HepG2 (cell line): ENCODE data around the gene TANGO2. TPM values are rescaled to one million over a fixed set of nuclear protein-coding genes. Genes with fewer than 3 reads are reported as not detected.

ENCODE experiments used
- DNMT1 ChIP-seq: sonication (generic); formaldehyde crosslinking; IDR thresholded peaks from 2 replicates; pipeline ENCODE4 v1.5.1; 2020; ENCODE audit warnings: mild to moderate bottlenecking, missing genetic modification reagents
- ELF3 ChIP-seq: IDR thresholded peaks from 2 replicates; pipeline ENCODE4 v1.6.1; 2016; ENCODE audit warnings: missing genetic modification reagents, missing compliant biosample characterization
- FOXO1 ChIP-seq: sonication (generic); formaldehyde crosslinking; IDR thresholded peaks from 2 replicates; pipeline ENCODE4 v1.4.0; 2020; ENCODE audit warnings: missing genetic modification reagents
- PCBP1 ChIP-seq: fragments of 200-400 bp; formaldehyde crosslinking; IDR thresholded peaks from 2 replicates; pipeline ENCODE4 v1.6.1; 2017; ENCODE audit warnings: mild to moderate bottlenecking, low read depth, low read length, borderline replicate concordance
- PITX1 ChIP-seq: sonication (generic); formaldehyde crosslinking; IDR thresholded peaks from 2 replicates; pipeline ENCODE4 v1.5.1; 2020; ENCODE audit warnings: mild to moderate bottlenecking, missing genetic modification reagents
- PLRG1 ChIP-seq: fragments of 450-650 bp; conservative IDR thresholded peaks from 2 replicates; pipeline ENCODE4 v1.6.1; 2016
- SIX4 ChIP-seq: sonication (generic); formaldehyde crosslinking; IDR thresholded peaks from 2 replicates; pipeline ENCODE4 v1.4.0; 2020; ENCODE audit warnings: missing genetic modification reagents
- TAF15 ChIP-seq: fragments of 200-400 bp; formaldehyde crosslinking; IDR thresholded peaks from one replicate; pipeline ENCODE4 v1.6.1; 2018; ENCODE audit warnings: mild to moderate bottlenecking, low read depth, low read length; ENCODE audit not compliant: poor library complexity, severe bottlenecking
- ZFP41 ChIP-seq: sonication (generic); formaldehyde crosslinking; IDR thresholded peaks from 2 replicates; pipeline ENCODE4 v1.4.0; 2020; ENCODE audit warnings: mild to moderate bottlenecking, missing genetic modification reagents, borderline replicate concordance
- ZNF160 ChIP-seq: sonication (generic); formaldehyde crosslinking; IDR thresholded peaks from 2 replicates; pipeline ENCODE4 v1.8.0; 2022; ENCODE audit warnings: mild to moderate bottlenecking, inconsistent platforms, missing genetic modification reagents
- ZNF609 ChIP-seq: sonication (generic); formaldehyde crosslinking; IDR thresholded peaks from 2 replicates; pipeline ENCODE4 v1.4.0; 2020; ENCODE audit warnings: mild to moderate bottlenecking, missing genetic modification reagents, borderline replicate concordance
- ZNF614 ChIP-seq: IDR thresholded peaks from 2 replicates; pipeline ENCODE4 v1.6.1; 2018; ENCODE audit warnings: missing biosample characterization, missing genetic modification reagents, inconsistent platforms, borderline replicate concordance
- ZNF709 ChIP-seq: sonication (generic); formaldehyde crosslinking; IDR thresholded peaks from 2 replicates; pipeline ENCODE4 v1.5.0; 2020; ENCODE audit warnings: mild to moderate bottlenecking, missing genetic modification reagents
- ZSCAN25 ChIP-seq: sonication (generic); formaldehyde crosslinking; IDR thresholded peaks from 2 replicates; pipeline ENCODE4 v1.8.0; 2022; ENCODE audit warnings: mild to moderate bottlenecking, missing genetic modification reagents
- polyA plus RNA-seq, 8 experiments: library from polyadenylated mRNA; depleted of rRNA in 3 of 8; stranded (reverse) in 7 of 8; unstranded in 1 of 8; fragments of >200 nt; fragmentation: Illumina TruSeq in 4 of 8; extraction: Trizol in 4 of 8; gene quantifications; 2 replicates each; pipeline versions ENCODE4 v1.2.1 to v1.2.3, GENCODE V29; 2011 to 2016; ENCODE audit warnings: low read depth in 4 of 8, missing spikeins in 1 of 8, mixed read lengths in 1 of 8; ENCODE audit not compliant: insufficient read depth in 1 of 8
- total RNA-seq, 5 experiments: library from RNA; depleted of rRNA; stranded (reverse); fragments of >200 nt; fragmentation: Illumina TruSeq; extraction: Trizol; gene quantifications; 2 replicates each; pipeline ENCODE4 v1.2.3, GENCODE V29; 2016; ENCODE audit warnings: low read depth in 1 of 5
- TF ChIP-seq, protein P1 (sequence below): sonication (generic); formaldehyde crosslinking; IDR thresholded peaks from 2 replicates; pipeline ENCODE4 v1.9.0; 2021; ENCODE audit warnings: mild to moderate bottlenecking, missing genetic modification reagents
- TF ChIP-seq, protein P2 (sequence below): sonication (generic); formaldehyde crosslinking; IDR thresholded peaks from 2 replicates; pipeline ENCODE4 v1.5.1; 2020; ENCODE audit warnings: mild to moderate bottlenecking, missing genetic modification reagents, moderate library complexity

The TANGO2 gene
- total and polyA plus RNA-seq, 2 of the 13 experiments (the other 11 are each of a cell fraction or from before 2014, with no cell fraction given), result 12.9 to 14.8 TPM

DNA sequence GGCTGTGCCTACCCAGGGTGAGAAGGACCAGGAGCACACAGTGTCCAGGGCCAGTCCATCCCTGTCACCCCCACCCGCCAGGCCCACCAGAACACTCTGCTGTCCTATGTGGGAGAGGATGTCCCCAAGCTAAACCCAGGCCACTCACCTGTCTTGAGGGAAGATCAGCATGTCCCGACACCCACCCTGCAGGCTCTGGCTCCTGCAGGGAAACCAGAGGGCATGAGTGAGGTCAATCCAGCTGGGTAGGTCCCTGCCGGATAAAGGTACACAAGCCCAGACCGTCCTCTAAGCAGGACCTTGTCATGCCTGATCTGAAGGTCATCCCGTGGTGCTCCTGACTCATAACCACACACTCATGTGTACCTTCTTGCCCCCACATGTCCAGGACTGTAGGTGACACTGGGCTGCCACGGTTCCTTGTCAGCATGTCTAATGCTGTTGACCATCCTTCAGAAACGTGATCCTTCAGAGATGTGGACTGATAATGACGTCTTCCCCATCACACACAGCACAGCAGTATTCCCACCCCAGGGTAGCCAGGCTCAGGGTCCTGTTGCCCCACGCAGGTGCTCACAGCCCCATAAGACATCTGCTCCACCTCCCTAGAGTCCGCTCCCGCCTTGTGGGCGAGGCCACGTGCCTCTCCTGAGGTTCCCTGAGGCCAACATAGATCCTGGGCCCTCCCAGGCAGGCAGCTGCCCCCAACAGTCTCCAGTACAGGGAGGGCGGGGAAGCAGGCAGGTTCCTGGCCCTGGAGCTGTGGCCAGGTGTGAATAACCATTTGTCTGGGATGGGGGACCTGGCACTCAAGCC lies 10.4 kb upstream of the TANGO2 start (continued):
- TF ChIP-seq, protein P1, sequence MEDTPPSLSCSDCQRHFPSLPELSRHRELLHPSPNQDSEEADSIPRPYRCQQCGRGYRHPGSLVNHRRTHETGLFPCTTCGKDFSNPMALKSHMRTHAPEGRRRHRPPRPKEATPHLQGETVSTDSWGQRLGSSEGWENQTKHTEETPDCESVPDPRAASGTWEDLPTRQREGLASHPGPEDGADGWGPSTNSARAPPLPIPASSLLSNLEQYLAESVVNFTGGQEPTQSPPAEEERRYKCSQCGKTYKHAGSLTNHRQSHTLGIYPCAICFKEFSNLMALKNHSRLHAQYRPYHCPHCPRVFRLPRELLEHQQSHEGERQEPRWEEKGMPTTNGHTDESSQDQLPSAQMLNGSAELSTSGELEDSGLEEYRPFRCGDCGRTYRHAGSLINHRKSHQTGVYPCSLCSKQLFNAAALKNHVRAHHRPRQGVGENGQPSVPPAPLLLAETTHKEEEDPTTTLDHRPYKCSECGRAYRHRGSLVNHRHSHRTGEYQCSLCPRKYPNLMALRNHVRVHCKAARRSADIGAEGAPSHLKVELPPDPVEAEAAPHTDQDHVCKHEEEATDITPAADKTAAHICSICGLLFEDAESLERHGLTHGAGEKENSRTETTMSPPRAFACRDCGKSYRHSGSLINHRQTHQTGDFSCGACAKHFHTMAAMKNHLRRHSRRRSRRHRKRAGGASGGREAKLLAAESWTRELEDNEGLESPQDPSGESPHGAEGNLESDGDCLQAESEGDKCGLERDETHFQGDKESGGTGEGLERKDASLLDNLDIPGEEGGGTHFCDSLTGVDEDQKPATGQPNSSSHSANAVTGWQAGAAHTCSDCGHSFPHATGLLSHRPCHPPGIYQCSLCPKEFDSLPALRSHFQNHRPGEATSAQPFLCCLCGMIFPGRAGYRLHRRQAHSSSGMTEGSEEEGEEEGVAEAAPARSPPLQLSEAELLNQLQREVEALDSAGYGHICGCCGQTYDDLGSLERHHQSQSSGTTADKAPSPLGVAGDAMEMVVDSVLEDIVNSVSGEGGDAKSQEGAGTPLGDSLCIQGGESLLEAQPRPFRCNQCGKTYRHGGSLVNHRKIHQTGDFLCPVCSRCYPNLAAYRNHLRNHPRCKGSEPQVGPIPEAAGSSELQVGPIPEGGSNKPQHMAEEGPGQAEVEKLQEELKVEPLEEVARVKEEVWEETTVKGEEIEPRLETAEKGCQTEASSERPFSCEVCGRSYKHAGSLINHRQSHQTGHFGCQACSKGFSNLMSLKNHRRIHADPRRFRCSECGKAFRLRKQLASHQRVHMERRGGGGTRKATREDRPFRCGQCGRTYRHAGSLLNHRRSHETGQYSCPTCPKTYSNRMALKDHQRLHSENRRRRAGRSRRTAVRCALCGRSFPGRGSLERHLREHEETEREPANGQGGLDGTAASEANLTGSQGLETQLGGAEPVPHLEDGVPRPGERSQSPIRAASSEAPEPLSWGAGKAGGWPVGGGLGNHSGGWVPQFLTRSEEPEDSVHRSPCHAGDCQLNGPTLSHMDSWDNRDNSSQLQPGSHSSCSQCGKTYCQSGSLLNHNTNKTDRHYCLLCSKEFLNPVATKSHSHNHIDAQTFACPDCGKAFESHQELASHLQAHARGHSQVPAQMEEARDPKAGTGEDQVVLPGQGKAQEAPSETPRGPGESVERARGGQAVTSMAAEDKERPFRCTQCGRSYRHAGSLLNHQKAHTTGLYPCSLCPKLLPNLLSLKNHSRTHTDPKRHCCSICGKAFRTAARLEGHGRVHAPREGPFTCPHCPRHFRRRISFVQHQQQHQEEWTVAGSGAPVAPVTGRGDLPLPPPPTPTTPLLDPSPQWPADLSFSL (CRISPR knock-in tag), result no peak
- TF ChIP-seq ZNF160 (no peak), ZSCAN25 (CRISPR knock-in tag) (peak; percentile 16; the same call in 1 of the 2 replicates), ZNF609 (0 out of 2 replicates have a peak, but pooled peaks have one; percentile 21), ZNF709 (no peak), PITX1 (no peak; the same call in 1 of the 2 replicates), ELF3 (CRISPR knock-in tag) (peak; percentile 78), DNMT1 (CRISPR knock-in tag) (no peak), SIX4 (CRISPR knock-in tag) (no peak), TAF15 (no peak), PCBP1 (no peak), FOXO1 (CRISPR knock-in tag) (peak; percentile 65; the same call in 1 of the 2 replicates), ZFP41 (CRISPR knock-in tag) (no peak), ZNF614 (0 out of 2 replicates have a peak, but pooled peaks have one; percentile 58), PLRG1 (no peak)
- TF ChIP-seq, protein P2, sequence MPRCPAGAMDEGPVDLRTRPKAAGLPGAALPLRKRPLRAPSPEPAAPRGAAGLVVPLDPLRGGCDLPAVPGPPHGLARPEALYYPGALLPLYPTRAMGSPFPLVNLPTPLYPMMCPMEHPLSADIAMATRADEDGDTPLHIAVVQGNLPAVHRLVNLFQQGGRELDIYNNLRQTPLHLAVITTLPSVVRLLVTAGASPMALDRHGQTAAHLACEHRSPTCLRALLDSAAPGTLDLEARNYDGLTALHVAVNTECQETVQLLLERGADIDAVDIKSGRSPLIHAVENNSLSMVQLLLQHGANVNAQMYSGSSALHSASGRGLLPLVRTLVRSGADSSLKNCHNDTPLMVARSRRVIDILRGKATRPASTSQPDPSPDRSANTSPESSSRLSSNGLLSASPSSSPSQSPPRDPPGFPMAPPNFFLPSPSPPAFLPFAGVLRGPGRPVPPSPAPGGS (CRISPR knock-in tag), result 0 out of 2 replicates have a peak, but pooled peaks have one; percentile 27
